Measurements from ENCODE around the gene ENOX2. TPM values are rescaled to one million over a fixed set of nuclear protein-coding genes. Genes with fewer than 3 reads are reported as not detected.
"Not testable (repeated sequence)": the region's sequence is repeated elsewhere in the genome, so short reads cannot be mapped to it uniquely, and the experiment has no call there.

The ENOX2 gene
- total RNA-seq, 1 donor from 2014 or later = 21.0 TPM

- no peak for DNase-seq (ENCODE audit: low spot score)
These were observed 133.2 kb downstream of the ENOX2 start for GRCh38 chrX:130769835-130770234.

GRCh38 chrX:130758072-130758471 lies 144.9 kb downstream of the ENOX2 start:
- no peak for DNase-seq (ENCODE audit: low spot score)

DNA sequence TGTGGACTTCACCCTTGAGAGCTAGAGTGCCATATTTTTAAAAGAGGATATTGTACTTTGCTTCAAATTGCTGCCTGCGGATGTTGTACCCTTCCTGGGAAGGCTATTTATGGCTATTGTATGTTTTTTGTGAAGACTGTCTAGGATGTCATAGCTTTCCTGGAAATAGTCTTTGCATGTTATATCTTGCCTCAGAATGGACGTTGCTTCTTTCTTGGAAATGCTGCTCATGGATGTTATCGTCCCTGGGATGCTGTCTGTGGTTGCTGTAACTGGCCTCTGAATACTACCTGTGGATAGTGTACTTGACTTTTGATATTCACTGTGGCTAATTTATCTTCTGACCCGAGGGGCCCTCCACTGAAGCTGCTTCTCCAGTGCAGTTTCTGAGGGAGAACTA lies 146.8 kb downstream of the ENOX2 start:
- no peak for DNase-seq (ENCODE audit: low spot score)

GRCh38 chrX:130754353-130754752 lies 148.7 kb downstream of the ENOX2 start:
- no peak for DNase-seq (ENCODE audit: low spot score)

DNA sequence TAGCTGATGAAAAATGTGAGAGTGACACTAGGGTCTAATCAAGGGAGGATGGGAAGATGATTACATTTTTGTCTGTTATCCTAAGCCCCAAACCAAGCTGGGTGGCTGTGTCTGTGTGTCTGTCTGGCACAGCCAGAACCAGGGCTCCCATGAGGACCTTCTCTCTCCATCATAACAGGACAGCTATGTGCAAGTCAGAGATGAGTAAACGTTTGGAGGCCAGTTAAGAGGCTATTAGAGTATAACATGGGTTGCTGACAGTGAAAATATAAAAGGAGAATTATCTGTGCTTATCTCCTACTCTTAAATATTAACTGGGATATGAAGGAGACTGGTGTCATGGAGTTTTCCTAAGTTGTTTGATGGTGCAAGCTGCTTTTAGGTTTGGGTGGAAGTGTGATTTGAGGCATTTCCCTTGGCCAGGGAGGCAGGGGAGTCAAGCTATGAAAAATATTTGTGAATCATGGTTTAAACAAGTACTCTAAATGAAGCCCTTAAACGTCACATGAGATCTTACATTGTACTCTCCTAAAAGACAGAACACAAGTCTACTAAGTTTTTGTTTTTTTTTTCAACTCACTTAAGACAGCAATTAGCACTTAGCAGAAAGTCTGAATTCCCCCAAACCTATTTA lies 156.2 kb downstream of the ENOX2 start:
- no peak for DNase-seq (ENCODE audit: low spot score)

DNA sequence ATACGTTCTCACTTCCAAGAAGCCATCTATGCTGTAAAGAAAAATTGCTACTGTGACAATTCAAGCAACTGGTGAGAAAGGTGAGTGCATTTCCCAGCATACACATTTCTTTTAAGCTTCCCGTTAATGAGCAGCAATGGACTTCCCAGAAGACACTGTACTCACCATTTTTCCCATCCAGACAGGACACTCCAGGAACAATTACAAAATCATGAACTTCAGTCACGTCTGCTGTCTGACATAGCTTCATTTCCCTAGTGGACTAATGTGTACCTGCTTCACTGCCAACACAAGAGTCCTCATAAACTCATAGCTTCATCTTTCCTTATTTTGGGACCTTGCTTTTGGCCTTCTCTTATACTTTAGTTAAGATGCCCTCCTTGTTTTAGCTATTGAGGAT lies 156.9 kb downstream of the ENOX2 start:
- DNase-seq (ENCODE audit: low spot score) = no peak

- no peak for DNase-seq (ENCODE audit: low spot score)
These were observed 161.4 kb downstream of the ENOX2 start for GRCh38 chrX:130741584-130741983.

DNA sequence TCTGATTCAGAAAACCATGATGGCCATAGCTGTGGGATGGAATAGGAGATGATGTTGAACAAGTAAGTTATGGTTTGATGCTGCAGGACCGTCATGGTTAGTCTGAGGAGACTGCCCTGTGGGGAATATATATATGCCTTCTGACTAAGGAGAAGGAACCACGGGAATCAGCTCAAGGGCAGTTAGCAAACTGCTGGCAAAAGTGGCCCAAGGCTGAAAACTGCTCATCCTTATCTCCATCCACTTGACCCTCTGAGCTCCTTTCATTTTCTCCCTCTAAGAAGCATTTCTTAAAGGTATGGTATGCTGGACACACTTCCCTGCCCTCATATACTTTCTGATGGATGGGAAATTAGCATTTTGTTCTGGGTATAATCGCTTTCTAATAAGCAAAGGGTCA lies 161.9 kb downstream of the ENOX2 start:
- DNase-seq (ENCODE audit: low spot score) = no peak

GRCh38 chrX:130738638-130739195 lies 164.3 kb downstream of the ENOX2 start:
- DNase-seq (ENCODE audit: low spot score) = no peak

GRCh38 chrX:130734713-130735112 lies 168.3 kb downstream of the ENOX2 start:
- DNase-seq (ENCODE audit: low spot score) = no peak

GRCh38 chrX:130728208-130728607 lies 174.8 kb downstream of the ENOX2 start:
- DNase-seq (ENCODE audit: low spot score) = no peak

DNA sequence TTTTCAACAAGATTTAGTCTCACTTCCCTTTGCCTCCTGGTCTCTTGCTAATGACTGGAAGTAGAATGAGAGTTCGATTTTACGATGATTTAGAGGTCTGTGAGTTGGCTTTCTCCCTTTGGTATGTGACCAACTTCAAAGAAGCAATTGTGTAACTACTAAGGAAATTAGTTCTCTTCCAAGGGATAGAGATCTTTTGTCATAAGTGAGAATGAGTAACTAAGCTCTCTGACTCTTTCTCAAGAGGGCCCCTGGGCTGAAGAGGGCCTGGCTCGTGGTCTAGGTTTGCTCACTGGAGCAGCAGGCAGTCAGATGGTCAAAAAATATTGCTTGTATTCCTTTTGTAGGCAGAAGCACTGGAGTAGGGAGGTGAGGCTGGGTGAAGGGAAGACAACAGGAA lies 176.3 kb downstream of the ENOX2 start:
- no peak for DNase-seq (ENCODE audit: low spot score)

GRCh38 chrX:130725519-130725918 lies 177.5 kb downstream of the ENOX2 start:
- no peak for DNase-seq (ENCODE audit: low spot score)

- no peak for DNase-seq (ENCODE audit: low spot score)
These were observed 183.6 kb downstream of the ENOX2 start for GRCh38 chrX:130719413-130719812.

GRCh38 chrX:130718137-130718536 lies 184.9 kb downstream of the ENOX2 start:
- no peak for DNase-seq (ENCODE audit: low spot score)

DNA sequence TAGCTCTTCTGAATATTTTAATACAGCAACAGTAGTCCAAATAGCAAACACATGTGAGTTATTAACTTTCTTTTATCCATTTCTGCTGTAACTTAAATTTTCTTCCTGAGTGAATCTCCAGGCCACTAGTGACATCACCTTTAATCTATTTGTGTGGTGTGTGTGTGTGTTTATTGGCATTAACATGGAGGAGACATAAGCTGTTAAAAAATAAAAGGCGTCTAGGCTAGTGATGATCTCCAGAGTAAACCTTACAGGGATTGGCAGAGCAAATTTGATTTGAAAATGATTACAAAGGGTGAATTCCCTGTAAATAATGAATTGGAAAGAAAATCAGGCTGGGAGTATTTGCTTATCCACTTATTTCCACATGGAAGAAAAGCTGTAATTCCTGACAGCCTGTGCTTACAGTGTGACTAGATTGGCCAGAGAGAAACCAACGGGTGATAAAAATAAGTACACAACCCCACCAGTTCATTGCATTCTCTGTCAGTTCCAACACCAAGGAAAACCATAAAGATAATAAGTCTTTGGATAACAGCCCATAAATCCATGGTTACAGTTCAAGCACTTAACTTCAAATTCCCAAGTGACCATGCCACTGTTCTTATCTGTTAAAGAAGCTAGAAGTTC lies 186.1 kb downstream of the ENOX2 start:
- no peak for DNase-seq (ENCODE audit: low spot score)

GRCh38 chrX:130716346-130716745 lies 186.7 kb downstream of the ENOX2 start:
- DNase-seq (ENCODE audit: low spot score) = no peak

DNA sequence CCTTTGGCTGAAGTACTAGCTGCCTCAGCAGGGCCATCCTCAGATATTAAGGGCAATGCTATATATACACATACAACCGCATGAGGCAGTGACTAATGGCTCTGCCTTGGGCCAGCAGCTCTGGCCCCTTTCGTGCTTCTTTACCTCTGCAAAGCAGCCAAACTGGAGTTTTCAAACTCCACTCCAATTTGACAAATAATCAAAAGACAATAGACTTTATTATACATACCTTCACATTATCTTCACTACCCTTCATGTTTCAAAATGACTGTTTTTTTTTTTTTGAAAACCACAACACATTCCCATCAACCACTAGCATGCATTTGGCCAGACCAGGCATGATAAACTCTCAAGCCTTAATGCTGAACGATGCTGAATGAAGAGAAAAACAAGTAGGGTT lies 187.7 kb downstream of the ENOX2 start:
- no peak for DNase-seq (ENCODE audit: low spot score)

DNA sequence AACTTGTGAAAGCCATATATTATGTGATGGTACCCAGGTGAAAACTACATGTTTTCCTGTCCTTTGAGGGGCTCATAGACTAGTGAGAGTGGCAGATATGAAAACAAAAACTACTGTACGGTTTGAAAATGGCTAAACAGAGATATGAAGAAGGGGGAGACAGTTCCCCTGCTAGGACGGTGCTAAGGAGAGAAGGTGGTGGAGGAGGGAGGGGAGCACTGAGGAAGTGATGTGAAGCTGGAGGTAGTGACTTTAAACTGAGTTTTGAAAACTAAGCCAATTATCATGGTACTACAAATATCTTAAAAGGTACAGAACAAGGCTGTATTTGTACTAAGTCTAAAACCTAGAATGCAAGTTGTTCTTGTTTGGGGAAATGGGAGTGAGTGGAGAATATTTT lies 188.3 kb downstream of the ENOX2 start:
- no peak for DNase-seq (ENCODE audit: low spot score)

GRCh38 chrX:130714135-130714534 lies 188.9 kb downstream of the ENOX2 start:
- no peak for DNase-seq (ENCODE audit: low spot score)

DNA sequence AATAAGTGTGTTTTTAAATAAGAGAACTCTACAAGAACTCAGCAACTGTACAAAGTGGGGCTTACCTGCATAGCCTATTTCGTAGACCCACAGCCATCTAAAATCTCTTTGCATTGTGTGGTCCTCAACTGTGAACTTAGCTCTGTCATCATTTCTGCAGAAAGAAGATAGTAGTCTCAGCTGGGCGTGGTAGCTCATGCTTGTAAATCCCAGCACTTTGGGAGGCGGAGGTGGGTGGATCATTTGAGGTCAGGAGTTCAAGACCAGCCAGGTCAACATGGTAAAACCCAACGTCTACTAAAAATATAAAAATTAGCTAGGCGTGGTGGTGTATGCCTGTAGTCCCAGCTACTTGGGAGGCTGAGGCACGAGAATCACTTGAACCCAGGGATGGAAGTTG lies 193.8 kb downstream of the ENOX2 start:
- DNase-seq (ENCODE audit: low spot score) = not testable (repeated sequence)

GRCh38 chrX:130705591-130705990 lies 197.4 kb downstream of the ENOX2 start:
- DNase-seq (ENCODE audit: low spot score) = no peak

Measured in ureter (tissue), 1 donor.